Adrenal gland (tissue), 12 donors: ENCODE data around the gene PAM16. TPM values are rescaled to one million over a fixed set of nuclear protein-coding genes. Genes with fewer than 3 reads are reported as not detected.
A peak's percentile ranks its signal among the peaks of the same experiment; 100 is the strongest.

ENCODE experiments used
- DNase-seq, 7 donors: peaks; one replicate each; pipeline ENCODE4 v3.0.0-alpha.2; 2019 to 2020
- H3K27ac ChIP-seq, 5 donors: fragments of 200-600 bp; sonication (generic) in 4 of 5; 1 replicate in 3 of 5; 2 replicates in 2 of 5; pipeline versions ENCODE4 v1.5.1 to v1.8.0; 2016 to 2020; ENCODE audit warnings: mild to moderate bottlenecking in 1 of 5
- H3K27me3 ChIP-seq: fragments of 200-600 bp; 2 replicates; pipeline ENCODE4 v1.8.0; 2021
- H3K36me3 ChIP-seq, 2 donors: fragments of 200-600 bp; replicated peaks in 1 of 2; 1 replicate in 1 of 2; 2 replicates in 1 of 2; pipeline versions ENCODE4 v1.5.1 to v1.8.0; 2018 to 2022
- H3K4me1 ChIP-seq, 2 donors: fragments of 200-600 bp; replicated peaks in 1 of 2; 1 replicate in 1 of 2; 2 replicates in 1 of 2; pipeline versions ENCODE4 v1.5.1 to v1.8.0; 2018 to 2021
- H3K4me3 ChIP-seq, 4 donors: fragments of 200-600 bp; sonication (generic) in 3 of 4; one replicate each; pipeline ENCODE4 v1.5.1; 2016 to 2018
- H3K9me3 ChIP-seq, 3 donors: fragments of 200-600 bp; sonication (generic) in 1 of 3; replicated peaks in 1 of 3; 1 replicate in 2 of 3; 2 replicates in 1 of 3; pipeline versions ENCODE4 v1.5.1 to v1.8.0; 2016 to 2021
- POLR2A ChIP-seq, 2 donors: fragments of 450-650 bp; IDR thresholded peaks; one replicate each; pipeline ENCODE4 v1.6.1; 2017; ENCODE audit warnings: antibody characterized with exemption in 2 of 2, mild to moderate bottlenecking in 2 of 2, moderate library complexity in 1 of 2
- WGBS, 4 donors: extraction: QIAGEN DNeasy Blood & Tissue Kit in 2 of 4; methylation state at CpG; one replicate each; pipeline versions ENCODE4 v1.1.5 to v1.1.7; 2013 to 2017; 5-methylcytosine and 5-hydroxymethylcytosine counted together
- intact Hi-C, 2 donors: fragments of 100-400 bp; cut with DNase I; formaldehyde crosslinking; loops; one replicate each; pipeline versions ENCODE4 v1.14.1 to v1.15.0; 2022 to 2023
- polyA plus RNA-seq, 3 donors: library from polyadenylated mRNA; stranded (reverse); fragments of 200-250 nt in 2 of 3; fragments of 350-450 nt in 1 of 3; fragmentation: Illumina TruSeq in 1 of 3; extraction: RNeasy Lipid Tissue Mini Kit (QIAGEN cat#74804) in 1 of 3; gene quantifications; one replicate each; pipeline ENCODE4 v1.2.3, GENCODE V29; 2013 to 2014
- total RNA-seq, 9 donors: library from RNA; depleted of rRNA in 4 of 9; stranded (reverse); fragments of >200 nt in 4 of 9; fragments of 120-200 nt in 1 of 9; fragmentation: NEBNext Ultra II Directional in 1 of 9; extraction: Animal tissue kit (Norgen Biotek cat#: 25700) in 1 of 9; gene quantifications; one replicate each; pipeline versions ENCODE4 v1.1.0 to v1.2.4, GENCODE V29; 2013 to 2023
- TF ChIP-seq, protein P1 (sequence below), 6 experiments: fragments of 450-650 bp in 4 of 6; fragments of 200-600 bp in 2 of 6; sonication (generic) in 1 of 6; IDR thresholded peaks; 1 replicate in 5 of 6; 2 replicates in 1 of 6; pipeline versions ENCODE4 v1.5.1 to v1.8.0; 2016 to 2021; ENCODE audit warnings: antibody characterized with exemption in 6 of 6, mild to moderate bottlenecking in 2 of 6, moderate library complexity in 1 of 6
- donor health status: healthy with polysubstance abuse.
- donor health status: Bipolar disorder and iron deficiency.
- donor health status: DM: yes; HTN: yes; CAD: no.
- donor health status: DM: no; HTN: no; CAD: no.
- donor health status: DM: no; HTN: no; CAD: no.
- donor health status: DM: yes; HTN: yes; CAD: no.

The PAM16 gene
- total and polyA plus RNA-seq, 12 donors = 25.0 to 310 (median 55.3) TPM

DNA sequence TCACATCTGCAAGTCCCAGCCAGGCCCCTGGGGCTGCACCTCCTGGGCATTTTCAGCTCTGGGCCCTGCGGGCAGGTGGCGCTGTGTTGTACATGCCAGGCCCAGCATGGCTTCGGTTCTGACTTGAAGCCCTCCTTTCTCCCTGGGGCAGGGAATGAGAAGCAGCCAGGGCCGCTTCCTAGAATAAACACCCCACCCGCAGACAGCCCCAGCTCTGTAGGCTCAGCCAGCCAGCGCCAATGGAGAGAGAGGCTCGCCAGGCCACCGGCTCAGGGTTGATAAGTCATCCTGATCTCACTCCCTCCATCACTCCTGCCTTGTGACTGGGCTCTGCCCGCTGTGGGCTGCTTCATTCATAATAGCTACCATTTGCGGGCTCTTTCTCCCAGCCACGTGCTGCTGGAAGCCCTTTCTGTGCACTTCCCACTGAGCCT, 41.3 kb downstream of the PAM16 start:
- Histone ChIP-seq H3K27ac (peak overlapping the region in 4 of 5 donors; percentile 10 to 71 (median 44)), H3K4me3 (no peak overlapping the region), H3K27me3 (no peaks in the 10 kb centered on the region), H3K9me3 (no peaks in the 10 kb centered on the region), H3K36me3 (no peaks in the 10 kb centered on the region), H3K4me1 (peaks cover 10 to 18% of the 10 kb centered on the region in 2 donors)
- peak in 1 of 2 donors; percentile 17 for TF ChIP-seq POLR2A (IDR thresholded peaks at IDR 0.05)
- TF ChIP-seq, protein P1, sequence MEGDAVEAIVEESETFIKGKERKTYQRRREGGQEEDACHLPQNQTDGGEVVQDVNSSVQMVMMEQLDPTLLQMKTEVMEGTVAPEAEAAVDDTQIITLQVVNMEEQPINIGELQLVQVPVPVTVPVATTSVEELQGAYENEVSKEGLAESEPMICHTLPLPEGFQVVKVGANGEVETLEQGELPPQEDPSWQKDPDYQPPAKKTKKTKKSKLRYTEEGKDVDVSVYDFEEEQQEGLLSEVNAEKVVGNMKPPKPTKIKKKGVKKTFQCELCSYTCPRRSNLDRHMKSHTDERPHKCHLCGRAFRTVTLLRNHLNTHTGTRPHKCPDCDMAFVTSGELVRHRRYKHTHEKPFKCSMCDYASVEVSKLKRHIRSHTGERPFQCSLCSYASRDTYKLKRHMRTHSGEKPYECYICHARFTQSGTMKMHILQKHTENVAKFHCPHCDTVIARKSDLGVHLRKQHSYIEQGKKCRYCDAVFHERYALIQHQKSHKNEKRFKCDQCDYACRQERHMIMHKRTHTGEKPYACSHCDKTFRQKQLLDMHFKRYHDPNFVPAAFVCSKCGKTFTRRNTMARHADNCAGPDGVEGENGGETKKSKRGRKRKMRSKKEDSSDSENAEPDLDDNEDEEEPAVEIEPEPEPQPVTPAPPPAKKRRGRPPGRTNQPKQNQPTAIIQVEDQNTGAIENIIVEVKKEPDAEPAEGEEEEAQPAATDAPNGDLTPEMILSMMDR (IDR thresholded peaks at IDR 0.05) = peak; percentile 54 to 72 (median 66)
- DNase-seq = peak; percentile 61 to 86 (median 80)
- 34 to 41% (median 37%) methylated on average over 5 to 11 of the region's 11 CpGs for WGBS, 4 donors
- intact Hi-C loops = no loop called here

DNA sequence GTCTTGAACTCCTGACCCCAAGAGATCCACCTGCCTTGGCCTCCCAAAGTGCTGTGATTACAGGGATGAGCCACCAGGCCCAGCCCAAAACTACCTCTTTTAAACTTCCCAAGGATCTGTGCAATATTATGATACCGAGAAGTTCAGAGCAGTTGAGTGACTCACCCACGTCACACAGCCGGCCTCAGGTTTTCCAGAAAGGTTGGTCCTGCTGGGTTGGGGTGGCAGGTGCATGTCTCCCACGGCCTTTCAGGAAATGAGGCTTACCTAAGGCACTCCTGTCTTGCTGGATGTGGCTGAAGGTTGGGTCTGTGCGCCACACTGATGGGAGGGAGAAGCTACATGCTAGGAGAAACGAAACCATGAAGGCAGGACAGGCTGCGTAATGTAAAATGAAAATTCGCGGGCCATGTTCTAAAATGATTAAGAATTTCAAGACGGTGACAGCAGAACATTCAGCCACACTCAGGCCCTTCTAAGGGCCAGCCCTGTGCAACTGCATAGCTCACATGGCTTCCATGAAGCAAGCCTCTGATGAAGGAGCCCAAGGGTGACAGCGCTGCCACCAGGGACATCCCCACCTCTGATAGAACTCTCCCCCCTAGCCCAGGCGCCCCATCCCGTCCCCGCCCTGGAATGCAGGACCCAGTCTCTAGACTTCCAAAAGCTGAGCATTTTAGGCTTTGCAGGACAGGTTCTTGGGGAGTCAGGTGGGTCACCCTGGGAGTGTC, 41.9 kb downstream of the PAM16 start:
- peak overlapping the region in 2 of 5 donors; percentile 10 to 71 for H3K27ac ChIP-seq
- intact Hi-C loops = no loop called here

DNA sequence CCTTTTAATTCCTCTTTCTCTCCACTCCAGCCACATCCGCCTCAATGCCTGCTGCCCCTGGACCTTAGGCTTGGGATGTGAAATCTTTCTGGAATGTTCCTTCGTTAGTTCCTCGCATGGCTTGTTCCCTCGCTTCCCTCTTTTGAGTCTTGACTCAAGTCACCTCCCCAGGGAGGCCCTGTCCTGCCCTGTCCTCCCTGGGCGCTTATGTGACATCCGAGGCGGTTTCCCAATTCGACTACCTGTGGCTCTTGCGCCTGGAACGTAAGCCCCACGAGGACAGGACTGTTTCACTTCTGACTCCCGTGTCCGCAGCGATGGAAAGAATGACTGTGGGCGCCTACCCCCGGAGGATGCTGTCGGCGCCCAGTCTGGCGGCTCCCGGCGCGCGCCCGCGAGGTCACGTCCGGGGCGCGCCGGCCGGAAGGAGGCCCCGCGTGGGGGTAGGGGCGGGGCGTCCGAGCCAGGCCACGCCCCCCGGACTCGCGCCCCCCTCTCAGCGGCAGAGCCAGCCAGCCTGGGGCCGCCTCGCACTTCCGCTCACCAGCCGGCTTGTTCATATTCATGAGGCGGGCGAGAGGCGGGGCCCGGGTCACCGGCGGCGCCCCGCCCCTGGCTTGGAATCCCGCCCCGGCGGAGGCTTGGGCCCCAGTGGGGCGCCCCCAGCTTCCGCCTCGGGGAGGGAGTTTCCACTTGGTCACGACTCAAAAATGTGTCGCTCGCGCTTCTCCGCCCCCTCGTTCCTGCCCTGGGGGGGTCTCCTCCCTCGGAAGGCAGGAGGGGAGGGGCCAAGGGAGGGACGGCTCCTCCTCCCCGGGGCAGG, 43.7 kb downstream of the PAM16 start:
- 3 to 24% (median 4%) methylated on average over 8 to 68 of the region's 68 CpGs for WGBS, 4 donors
- intact Hi-C loops = no loop called here
- no peaks in the 10 kb centered on the region for H3K9me3 ChIP-seq
- no peaks in the 10 kb centered on the region for H3K27me3 ChIP-seq
- H3K4me1 ChIP-seq = peaks cover 7 to 12% of the 10 kb centered on the region in 2 donors
- TF ChIP-seq, protein P1 (IDR thresholded peaks at IDR 0.05) = peak in 1 of 6 experiments; percentile 7
- peak in 1 of 2 donors; percentile 48 for TF ChIP-seq POLR2A (IDR thresholded peaks at IDR 0.05)
- H3K4me3 ChIP-seq = peak overlapping the region in 2 of 4 donors; percentile 46 to 53
- peak overlapping the region in 4 of 5 donors; percentile 66 to 89 (median 79) for H3K27ac ChIP-seq
- peaks cover 0 to 4% of the 10 kb centered on the region in 2 donors for H3K36me3 ChIP-seq
- DNase-seq = peak; percentile 95 to 97 (median 96)

More for the DNA sequence above, 41.9 kb downstream of the PAM16 start:
- no peak for TF ChIP-seq POLR2A (IDR thresholded peaks at IDR 0.05)
- TF ChIP-seq, protein P1 (IDR thresholded peaks at IDR 0.05) = no peak
- Histone ChIP-seq H3K9me3 (no peaks in the 10 kb centered on the region), H3K4me3 (no peak overlapping the region), H3K27me3 (no peaks in the 10 kb centered on the region), H3K36me3 (no peaks in the 10 kb centered on the region), H3K4me1 (peaks cover 7 to 12% of the 10 kb centered on the region in 2 donors)
- 88 to 94% (median 91%) methylated on average over 11 to 14 of the region's 14 CpGs for WGBS, 4 donors
- DNase-seq = no peak
